K562 (cell line): Measurements from ENCODE around the gene PTPRG. TPM values are rescaled to one million over a fixed set of nuclear protein-coding genes. Genes with fewer than 3 reads are reported as not detected.

ENCODE experiments used
- CBX8 ChIP-seq: fragments of 200-600 bp; sonication (generic); IDR thresholded peaks from 2 replicates; pipeline ENCODE4 v1.6.1; 2012; ENCODE audit warnings: borderline replicate concordance, mixed run types, low read depth, mild to moderate bottlenecking, moderate library complexity, mixed read lengths, low read length, control low read depth, inconsistent platforms; ENCODE audit not compliant: poor library complexity, severe bottlenecking; ENCODE audit errors: extremely low read depth
- CCNT2 ChIP-seq: IDR thresholded peaks from 2 replicates; pipeline ENCODE4 v1.6.1; 2011; ENCODE audit warnings: borderline replicate concordance, low read depth, mild to moderate bottlenecking, moderate library complexity, mixed read lengths, low read length; ENCODE audit not compliant: insufficient read length; ENCODE audit errors: extremely low read depth
- polyA plus RNA-seq, 8 experiments: library from polyadenylated mRNA; depleted of rRNA in 4 of 8; stranded (reverse) in 5 of 8; unstranded in 3 of 8; fragments of >200 nt; fragmentation: Nextera tagmentation in 2 of 8; fragmentation: Illumina TruSeq in 1 of 8; extraction: Ambion mirVana in 2 of 8; extraction: Trizol in 1 of 8; gene quantifications; 2 replicates each; pipeline versions ENCODE4 v1.2.1 to v1.2.3, GENCODE V29; 2011 to 2014; ENCODE audit warnings: inconsistent platforms in 1 of 8, missing spikeins in 1 of 8
- total RNA-seq, 7 experiments: library from RNA; depleted of rRNA in 6 of 7; stranded (reverse); fragments of >200 nt in 6 of 7; fragmentation: Illumina TruSeq in 2 of 7; extraction: Trizol in 2 of 7; gene quantifications; 2 replicates each; pipeline versions ENCODE4 v1.2.1 to v1.2.3, GENCODE V29; 2011 to 2021; ENCODE audit warnings: low replicate concordance in 1 of 7
- TF ChIP-seq, protein P1 (sequence below), 2 experiments: fragments of 250-450 bp in 1 of 2; fragments of 450-650 bp in 1 of 2; sonication (Bioruptor Pico) in 1 of 2; IDR thresholded peaks; 2 replicates each; pipeline versions ENCODE4 v1.6.1 to v1.8.0; 2016 to 2021; ENCODE audit warnings: mild to moderate bottlenecking in 2 of 2, moderate library complexity in 2 of 2, missing compliant biosample characterization in 1 of 2, missing genetic modification characterization in 1 of 2
- TF ChIP-seq, protein P2 (sequence below): fragments of 450-650 bp; IDR thresholded peaks from 2 replicates; pipeline ENCODE4 v1.6.1; 2017; ENCODE audit warnings: antibody characterized with exemption, mild to moderate bottlenecking

The PTPRG gene
- total and polyA plus RNA-seq, 9 of the 15 experiments (the other 6 are each of a cell fraction or from before 2014, with no cell fraction given): 0.16 TPM; not detected in 8

DNA sequence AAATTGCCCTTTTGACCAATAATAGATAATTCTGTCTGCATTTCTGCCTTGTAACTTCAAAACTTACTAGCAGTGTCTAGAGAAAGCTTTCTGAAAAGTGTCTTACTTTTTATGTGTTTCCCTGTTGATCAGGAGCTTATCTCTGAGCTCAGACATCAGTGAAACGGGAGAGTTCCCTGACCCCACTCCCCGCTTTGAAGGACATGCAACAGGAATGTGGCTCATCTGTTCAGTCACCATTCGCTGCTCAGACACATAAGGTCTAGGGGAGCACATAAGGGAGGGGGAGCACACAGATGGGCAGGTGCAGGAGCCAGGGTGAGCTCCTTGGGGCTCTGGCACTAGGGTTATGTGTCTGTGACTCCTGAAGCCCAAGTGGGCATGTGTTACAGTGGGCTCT, 607.0 kb downstream of the PTPRG start (continued):
- TF ChIP-seq CCNT2 (no peak), CBX8 (no peak)
- TF ChIP-seq, protein P1, sequence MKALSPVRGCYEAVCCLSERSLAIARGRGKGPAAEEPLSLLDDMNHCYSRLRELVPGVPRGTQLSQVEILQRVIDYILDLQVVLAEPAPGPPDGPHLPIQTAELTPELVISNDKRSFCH (CRISPR knock-in tag; IDR thresholded peaks at IDR 0.05): no peak
- TF ChIP-seq, protein P1 (tag; IDR thresholded peaks at IDR 0.05): no peak
- TF ChIP-seq, protein P2, sequence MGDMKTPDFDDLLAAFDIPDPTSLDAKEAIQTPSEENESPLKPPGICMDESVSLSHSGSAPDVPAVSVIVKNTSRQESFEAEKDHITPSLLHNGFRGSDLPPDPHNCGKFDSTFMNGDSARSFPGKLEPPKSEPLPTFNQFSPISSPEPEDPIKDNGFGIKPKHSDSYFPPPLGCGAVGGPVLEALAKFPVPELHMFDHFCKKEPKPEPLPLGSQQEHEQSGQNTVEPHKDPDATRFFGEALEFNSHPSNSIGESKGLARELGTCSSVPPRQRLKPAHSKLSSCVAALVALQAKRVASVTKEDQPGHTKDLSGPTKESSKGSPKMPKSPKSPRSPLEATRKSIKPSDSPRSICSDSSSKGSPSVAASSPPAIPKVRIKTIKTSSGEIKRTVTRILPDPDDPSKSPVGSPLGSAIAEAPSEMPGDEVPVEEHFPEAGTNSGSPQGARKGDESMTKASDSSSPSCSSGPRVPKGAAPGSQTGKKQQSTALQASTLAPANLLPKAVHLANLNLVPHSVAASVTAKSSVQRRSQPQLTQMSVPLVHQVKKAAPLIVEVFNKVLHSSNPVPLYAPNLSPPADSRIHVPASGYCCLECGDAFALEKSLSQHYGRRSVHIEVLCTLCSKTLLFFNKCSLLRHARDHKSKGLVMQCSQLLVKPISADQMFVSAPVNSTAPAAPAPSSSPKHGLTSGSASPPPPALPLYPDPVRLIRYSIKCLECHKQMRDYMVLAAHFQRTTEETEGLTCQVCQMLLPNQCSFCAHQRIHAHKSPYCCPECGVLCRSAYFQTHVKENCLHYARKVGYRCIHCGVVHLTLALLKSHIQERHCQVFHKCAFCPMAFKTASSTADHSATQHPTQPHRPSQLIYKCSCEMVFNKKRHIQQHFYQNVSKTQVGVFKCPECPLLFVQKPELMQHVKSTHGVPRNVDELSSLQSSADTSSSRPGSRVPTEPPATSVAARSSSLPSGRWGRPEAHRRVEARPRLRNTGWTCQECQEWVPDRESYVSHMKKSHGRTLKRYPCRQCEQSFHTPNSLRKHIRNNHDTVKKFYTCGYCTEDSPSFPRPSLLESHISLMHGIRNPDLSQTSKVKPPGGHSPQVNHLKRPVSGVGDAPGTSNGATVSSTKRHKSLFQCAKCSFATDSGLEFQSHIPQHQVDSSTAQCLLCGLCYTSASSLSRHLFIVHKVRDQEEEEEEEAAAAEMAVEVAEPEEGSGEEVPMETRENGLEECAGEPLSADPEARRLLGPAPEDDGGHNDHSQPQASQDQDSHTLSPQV: no peak
